GM23248 (cell line): ENCODE results near the gene FOXN3.

Source experiments
- EZH2 ChIP-seq: fragments of 200-600 bp; sonication (generic); IDR thresholded peaks from 2 replicates; pipeline ENCODE4 v1.6.1; 2018; ENCODE audit warnings: antibody characterized with exemption, mild to moderate bottlenecking; ENCODE audit not compliant: insufficient read depth, poor library complexity, severe bottlenecking
- EZH2phosphoT487 ChIP-seq: fragments of 200-600 bp; sonication (generic); IDR thresholded peaks from 2 replicates; pipeline ENCODE4 v1.6.1; 2018; ENCODE audit warnings: antibody characterized with exemption, moderate library complexity, mild to moderate bottlenecking, low read depth; ENCODE audit not compliant: insufficient read depth

DNA sequence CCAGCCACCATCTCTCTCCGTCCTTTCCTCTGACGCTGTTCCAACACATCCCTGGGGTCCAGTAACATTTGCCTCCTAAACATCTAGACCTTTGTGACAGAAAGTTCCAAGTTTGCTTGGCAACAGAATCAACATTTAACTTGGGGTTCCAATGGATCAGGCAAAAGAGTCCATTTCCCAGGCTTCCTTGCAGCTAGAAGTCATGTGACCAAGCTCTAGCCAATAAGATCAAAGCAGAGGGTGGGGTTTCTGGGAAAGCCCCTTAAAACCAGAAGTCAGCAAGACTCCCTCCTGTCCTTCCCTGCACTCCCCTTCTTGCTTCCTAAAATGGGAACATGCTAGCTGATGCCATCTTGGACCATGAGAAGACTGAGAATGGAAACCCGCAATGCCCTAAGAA is 14.7 kb downstream of the FOXN3 start:
- no peak for TF ChIP-seq EZH2
- TF ChIP-seq EZH2phosphoT487: no peak
